ENCODE measurements around the gene AOPEP.

DNA sequence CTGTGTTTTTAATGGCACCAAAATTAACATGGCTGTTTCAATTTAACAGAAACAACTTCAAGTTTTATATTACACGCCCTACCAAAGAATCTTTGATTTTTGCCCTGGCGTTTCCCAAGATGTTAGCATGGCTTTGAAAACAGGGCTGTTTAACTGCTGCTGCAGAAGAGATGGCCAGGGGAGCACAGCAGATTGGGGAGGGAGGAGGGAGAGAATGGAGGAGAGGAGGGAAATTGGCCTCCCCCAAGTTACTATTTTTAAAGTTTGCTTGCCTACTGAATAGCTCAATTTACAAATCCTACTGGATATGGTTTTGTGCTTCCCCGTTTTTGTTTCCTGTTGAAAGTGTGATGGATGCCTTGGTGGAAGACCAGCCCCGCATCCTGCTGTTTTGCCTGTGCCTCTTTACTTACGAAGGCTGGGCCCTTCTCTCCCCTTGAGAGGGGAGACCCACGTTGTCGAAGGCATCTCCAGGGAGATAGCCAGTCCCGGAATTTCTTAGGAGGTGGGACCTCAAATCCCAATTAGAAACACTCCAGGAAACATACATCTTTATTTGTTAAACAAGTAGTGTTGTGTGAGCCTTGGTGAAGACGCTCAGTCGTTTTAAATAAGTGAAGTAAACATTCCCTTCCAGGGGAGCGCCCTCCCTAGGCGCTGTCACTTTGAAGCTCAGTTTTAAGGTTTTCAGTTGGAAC, 98.6 kb downstream of the AOPEP start:
- TF ChIP-seq EP300 (IDR thresholded peaks at IDR 0.05) (no peak), RAD21 (conservative IDR thresholded peaks at IDR 0.05 in 1 of 2, IDR thresholded peaks at IDR 0.05 in 1 of 2) (no peak), MAZ (IDR thresholded peaks at IDR 0.05; ENCODE audit: borderline replicate concordance, low read depth, low read length) (no peak), CHD4 (IDR thresholded peaks at IDR 0.05; ENCODE audit: borderline replicate concordance) (no peak), CEBPB (IDR thresholded peaks at IDR 0.05) (no peak), POLR2A (IDR thresholded peaks at IDR 0.05; ENCODE audit: low read length) (no peak), RCOR1 (IDR thresholded peaks at IDR 0.05; ENCODE audit: low read depth, low read length) (no peak), NR3C1 (IDR thresholded peaks at IDR 0.05) (no peak), TP53 (CRISPR knock-in tag; IDR thresholded peaks at IDR 0.05) (no peak), SMC3 (IDR thresholded peaks at IDR 0.05) (no peak)
- TF ChIP-seq, protein P1, sequence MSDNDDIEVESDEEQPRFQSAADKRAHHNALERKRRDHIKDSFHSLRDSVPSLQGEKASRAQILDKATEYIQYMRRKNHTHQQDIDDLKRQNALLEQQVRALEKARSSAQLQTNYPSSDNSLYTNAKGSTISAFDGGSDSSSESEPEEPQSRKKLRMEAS (IDR thresholded peaks at IDR 0.05), result no peak
- TF ChIP-seq, protein P2, sequence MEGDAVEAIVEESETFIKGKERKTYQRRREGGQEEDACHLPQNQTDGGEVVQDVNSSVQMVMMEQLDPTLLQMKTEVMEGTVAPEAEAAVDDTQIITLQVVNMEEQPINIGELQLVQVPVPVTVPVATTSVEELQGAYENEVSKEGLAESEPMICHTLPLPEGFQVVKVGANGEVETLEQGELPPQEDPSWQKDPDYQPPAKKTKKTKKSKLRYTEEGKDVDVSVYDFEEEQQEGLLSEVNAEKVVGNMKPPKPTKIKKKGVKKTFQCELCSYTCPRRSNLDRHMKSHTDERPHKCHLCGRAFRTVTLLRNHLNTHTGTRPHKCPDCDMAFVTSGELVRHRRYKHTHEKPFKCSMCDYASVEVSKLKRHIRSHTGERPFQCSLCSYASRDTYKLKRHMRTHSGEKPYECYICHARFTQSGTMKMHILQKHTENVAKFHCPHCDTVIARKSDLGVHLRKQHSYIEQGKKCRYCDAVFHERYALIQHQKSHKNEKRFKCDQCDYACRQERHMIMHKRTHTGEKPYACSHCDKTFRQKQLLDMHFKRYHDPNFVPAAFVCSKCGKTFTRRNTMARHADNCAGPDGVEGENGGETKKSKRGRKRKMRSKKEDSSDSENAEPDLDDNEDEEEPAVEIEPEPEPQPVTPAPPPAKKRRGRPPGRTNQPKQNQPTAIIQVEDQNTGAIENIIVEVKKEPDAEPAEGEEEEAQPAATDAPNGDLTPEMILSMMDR (IDR thresholded peaks at IDR 0.05), result no peak
